Activated T-helper 1 cell treated with anti-CD3 and anti-CD28 coated beads, Interleukin-12 subunit alpha, Interleukin-12 subunit beta, Interleukin-2, Interleukin-4 antibody, amounts not matched to agents 30 ng/mL and 10 ng/mL and 1 ng/mL, durations not matched to agents 14 hours and 24 hours and 36 hours (primary cell): ENCODE data around the gene ELL2. TPM values are rescaled to one million over a fixed set of nuclear protein-coding genes. Genes with fewer than 3 reads are reported as not detected.

Experiments
- DNase-seq: peaks from one replicate; pipeline ENCODE4 v3.0.0; 2021; ENCODE audit warnings: low spot score
- H3K27ac Mint-ChIP-seq: one replicate; pipeline ENCODE4 v1.8.0; 2021; ENCODE audit warnings: mild to moderate bottlenecking, mixed read lengths
- H3K27me3 Mint-ChIP-seq: one replicate; pipeline ENCODE4 v1.8.0; 2022; ENCODE audit warnings: mild to moderate bottlenecking, moderate library complexity, mixed read lengths; ENCODE audit not compliant: insufficient read depth
- H3K36me3 Mint-ChIP-seq: one replicate; pipeline ENCODE4 v1.8.0; 2021; ENCODE audit warnings: low read depth, mixed read lengths
- H3K4me1 Mint-ChIP-seq: one replicate; pipeline ENCODE4 v1.8.0; 2021; ENCODE audit warnings: low read depth, mixed read lengths
- H3K4me3 Mint-ChIP-seq: one replicate; pipeline ENCODE4 v1.8.0; 2021; ENCODE audit warnings: mild to moderate bottlenecking, moderate library complexity, mixed read lengths
- H3K9me3 Mint-ChIP-seq: one replicate; pipeline ENCODE4 v1.8.0; 2021; ENCODE audit warnings: mixed read lengths
- intact Hi-C: fragments of 100-400 bp; cut with micrococcal nuclease; formaldehyde crosslinking; loops from one replicate; pipeline ENCODE4 v1.15.1; 2024
- total RNA-seq: library from RNA; stranded (reverse); gene quantifications from 2 replicates; pipeline ENCODE4 v1.2.3, GENCODE V29; 2022

The ELL2 gene
- total RNA-seq, 1 donor from 2014 or later = 93.9 TPM

DNA sequence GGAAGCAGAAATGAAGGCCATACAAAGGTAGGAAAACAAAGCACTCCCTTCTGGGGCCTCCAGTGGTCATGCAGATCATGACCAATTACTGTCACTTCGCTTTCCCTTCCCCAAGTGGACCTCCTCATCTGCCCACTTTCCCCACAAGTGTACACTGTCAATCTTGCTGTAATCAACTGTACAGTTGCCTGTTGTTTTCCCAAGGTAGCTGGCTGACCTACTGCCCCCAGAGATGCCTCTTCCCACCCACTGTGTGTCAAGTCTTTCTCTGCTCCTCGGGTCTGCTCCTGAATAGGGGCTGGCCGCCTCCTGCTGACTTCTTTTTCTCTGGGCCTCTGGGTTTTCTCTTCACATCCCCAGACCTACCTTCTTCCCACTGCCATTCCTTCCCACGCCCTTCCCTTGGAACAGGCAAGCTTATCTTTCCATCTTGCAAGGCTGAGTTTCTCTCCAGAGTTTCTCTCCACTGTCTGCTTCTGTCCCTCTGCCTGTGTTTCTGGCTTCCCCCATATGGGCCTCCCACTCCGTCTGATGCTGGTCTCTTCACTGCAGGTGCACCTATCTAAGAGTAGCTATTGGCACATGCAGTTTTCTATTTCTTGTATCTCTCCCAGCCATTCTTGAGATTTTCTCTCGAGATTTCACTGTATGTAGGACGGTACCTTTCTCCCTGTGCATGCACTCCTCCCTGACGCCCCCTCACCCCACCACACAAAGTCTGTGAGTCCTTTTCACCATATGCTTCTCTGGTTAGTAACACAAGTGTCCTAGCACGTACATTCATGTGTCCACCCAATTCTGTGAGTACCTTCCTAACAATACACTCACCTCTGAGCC, 2.4 kb downstream of the ELL2 start:
- Mint-ChIP-seq H3K4me3 (peak overlapping the region; percentile 100), H3K9me3 (no peaks in the 10 kb centered on the region), H3K27me3 (no peaks in the 10 kb centered on the region), H3K36me3 (peaks cover 34% of the 10 kb centered on the region), H3K27ac (peak overlapping the region; percentile 18), H3K4me1 (peaks cover 76% of the 10 kb centered on the region)
- intact Hi-C loops = no loop called here
- no peak for DNase-seq

DNA sequence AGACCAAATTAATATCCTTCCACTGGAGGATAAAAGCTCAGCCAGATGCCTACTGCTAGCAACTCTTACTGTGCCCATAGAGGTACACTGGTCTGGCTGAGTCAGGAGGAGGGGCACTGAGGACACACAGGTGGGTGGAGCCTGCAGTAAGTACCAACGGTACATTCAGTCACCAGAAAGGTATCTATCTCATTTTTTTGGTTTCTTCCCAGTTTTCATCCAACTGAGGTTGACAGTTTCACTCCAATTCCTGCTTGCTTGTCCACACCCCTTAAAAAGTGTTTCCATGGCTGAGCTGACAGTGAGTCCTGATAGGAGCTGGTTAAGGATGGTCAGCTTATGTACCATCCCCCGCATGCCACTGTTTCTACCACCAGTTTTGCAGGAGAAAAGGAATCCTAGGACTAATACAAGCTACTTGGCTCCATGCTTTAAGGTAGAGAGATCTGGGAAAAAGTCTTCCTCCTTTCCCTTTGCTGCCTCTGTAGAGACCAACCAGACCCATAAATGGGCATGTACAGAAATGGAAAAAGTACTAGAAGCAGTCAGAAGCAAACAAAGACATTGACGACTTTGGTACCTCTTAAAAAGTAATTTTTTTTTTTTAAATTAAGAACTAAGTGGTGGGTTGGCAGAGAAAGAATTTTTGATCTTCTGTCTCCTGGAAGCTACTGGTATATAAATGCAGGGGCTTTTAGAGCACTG, 3.2 kb downstream of the ELL2 start:
- H3K36me3 Mint-ChIP-seq = peaks cover 35% of the 10 kb centered on the region
- DNase-seq = no peak
- no peak overlapping the region for H3K27ac Mint-ChIP-seq
- H3K4me3 Mint-ChIP-seq = peak overlapping the region; percentile 100
- no peaks in the 10 kb centered on the region for H3K9me3 Mint-ChIP-seq
- no peaks in the 10 kb centered on the region for H3K27me3 Mint-ChIP-seq
- H3K4me1 Mint-ChIP-seq = peaks cover 75% of the 10 kb centered on the region
- intact Hi-C loops = no loop called here

DNA sequence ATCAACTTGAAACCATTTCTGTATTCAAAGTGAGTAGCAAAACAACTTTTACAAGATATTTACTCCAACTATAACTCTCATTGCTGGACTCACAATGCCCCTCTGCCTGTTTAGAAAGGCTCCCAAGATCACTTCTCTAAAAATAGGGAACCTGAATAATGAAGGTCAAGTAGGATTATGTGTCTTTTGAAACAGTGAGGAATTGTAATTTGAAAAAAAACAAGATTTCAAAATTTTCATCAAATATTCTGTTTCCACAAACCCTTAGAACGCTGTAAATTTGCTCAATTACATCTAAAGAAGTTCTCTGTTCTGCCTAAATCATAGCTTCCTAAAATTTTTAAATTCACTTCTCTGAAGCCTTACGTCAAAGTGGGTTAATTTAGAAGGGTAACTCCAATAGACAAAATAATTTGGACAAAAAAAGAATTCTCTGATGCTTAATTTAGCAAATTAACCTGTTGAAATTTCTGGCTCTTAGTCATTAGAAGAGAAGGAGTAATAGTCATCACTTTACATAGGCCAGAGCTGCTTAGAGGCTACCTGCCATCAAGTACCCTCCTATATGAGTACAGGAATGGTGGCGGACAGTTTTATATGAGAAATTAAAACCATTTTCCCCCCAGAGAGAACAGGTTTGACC, 4.0 kb downstream of the ELL2 start:
- no peak for DNase-seq
- H3K4me3 Mint-ChIP-seq = peak overlapping the region; percentile 100
- peaks cover 39% of the 10 kb centered on the region for H3K36me3 Mint-ChIP-seq
- H3K27me3 Mint-ChIP-seq = no peaks in the 10 kb centered on the region
- peaks cover 78% of the 10 kb centered on the region for H3K4me1 Mint-ChIP-seq
- intact Hi-C loops = no loop called here
- H3K27ac Mint-ChIP-seq = no peak overlapping the region
- H3K9me3 Mint-ChIP-seq = no peaks in the 10 kb centered on the region

DNA sequence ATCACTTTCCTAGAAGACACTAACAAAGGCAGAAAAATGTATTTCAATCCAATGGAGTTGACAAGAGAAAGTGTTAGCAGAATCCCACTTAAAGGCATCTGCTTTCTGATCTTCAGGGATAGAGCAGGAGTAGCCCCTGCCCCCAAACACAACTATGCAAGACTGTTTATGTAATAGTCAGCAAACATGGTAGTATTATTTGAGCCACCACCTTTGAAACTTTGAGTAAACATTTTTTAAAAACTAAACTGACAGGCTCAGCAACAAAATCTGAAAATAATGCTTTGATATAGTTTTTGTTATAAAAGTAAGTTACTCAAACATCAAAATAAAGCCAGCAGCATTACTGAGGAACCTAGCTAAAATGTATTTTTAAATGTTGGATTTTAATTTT, 4.8 kb downstream of the ELL2 start:
- no peak for DNase-seq
- intact Hi-C loops = no loop called here
- Mint-ChIP-seq H3K9me3 (peaks cover 1% of the 10 kb centered on the region), H3K4me1 (peaks cover 75% of the 10 kb centered on the region), H3K27me3 (no peaks in the 10 kb centered on the region), H3K4me3 (no peak overlapping the region), H3K36me3 (peaks cover 45% of the 10 kb centered on the region), H3K27ac (no peak overlapping the region)

DNA sequence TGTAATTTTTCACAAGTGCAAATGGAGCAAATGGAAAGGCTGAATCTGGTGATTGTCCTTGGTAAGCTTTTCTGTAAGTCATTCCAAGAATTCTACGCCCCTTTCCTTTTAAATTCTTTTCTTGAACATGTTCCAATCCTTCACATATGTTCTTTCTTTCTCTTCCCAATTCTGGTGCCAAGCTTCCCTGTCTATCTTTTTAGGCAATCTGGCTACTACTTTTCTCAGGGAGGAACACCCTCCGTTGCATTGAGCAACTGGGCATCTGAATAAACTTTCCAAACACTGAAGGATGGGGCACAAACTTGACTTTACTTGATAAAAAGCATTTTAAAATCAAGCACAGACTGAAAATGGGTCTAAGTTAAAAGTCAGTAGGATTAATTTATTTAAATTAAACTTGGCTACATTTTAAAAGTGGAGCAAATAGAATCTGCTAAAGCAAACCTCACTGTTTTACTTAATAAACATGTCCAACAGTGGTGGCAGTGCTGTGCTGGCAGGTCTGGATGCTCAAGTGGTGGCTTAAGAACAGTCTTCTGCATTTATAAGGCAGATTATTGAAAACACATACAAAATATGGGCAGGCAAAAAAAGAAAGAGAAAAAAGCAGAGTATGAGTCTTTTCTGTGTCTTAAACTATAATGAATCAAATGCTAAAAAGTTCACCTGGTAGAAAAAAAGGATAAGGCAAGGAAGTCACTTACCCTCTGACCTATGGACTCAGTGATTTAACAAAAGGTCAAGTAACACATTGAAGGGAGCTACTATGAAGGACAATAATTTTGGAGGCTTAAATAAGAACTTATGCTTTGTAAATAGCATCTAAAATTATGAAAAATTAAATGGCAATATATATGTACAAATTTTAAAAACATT, 5.4 kb downstream of the ELL2 start:
- Mint-ChIP-seq H3K9me3 (peaks cover 5% of the 10 kb centered on the region), H3K4me1 (peaks cover 78% of the 10 kb centered on the region), H3K27ac (no peak overlapping the region), H3K27me3 (no peaks in the 10 kb centered on the region), H3K36me3 (peaks cover 52% of the 10 kb centered on the region), H3K4me3 (peak overlapping the region; percentile 46)
- DNase-seq = no peak
- intact Hi-C loops = no loop called here

DNA sequence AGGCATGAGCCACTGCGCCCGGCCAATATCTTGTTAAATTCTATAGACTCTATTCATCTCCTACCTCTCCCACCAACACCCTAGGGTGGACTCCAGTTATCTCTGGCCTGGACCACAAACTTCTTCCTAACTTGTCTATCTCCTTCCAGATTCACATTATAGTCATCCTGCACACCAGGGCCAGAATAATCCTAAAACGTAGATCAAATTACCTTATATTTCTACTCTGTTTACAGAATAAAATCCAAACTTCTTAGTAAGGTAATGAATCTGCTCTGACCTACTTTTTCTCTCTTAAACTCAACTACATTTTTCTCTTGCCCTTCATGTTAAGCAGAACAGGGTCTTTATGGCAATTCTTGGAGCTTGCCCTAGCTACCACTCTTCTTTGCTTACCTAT, 6.9 kb downstream of the ELL2 start:
- peak overlapping the region; percentile 10 for H3K27ac Mint-ChIP-seq

DNA sequence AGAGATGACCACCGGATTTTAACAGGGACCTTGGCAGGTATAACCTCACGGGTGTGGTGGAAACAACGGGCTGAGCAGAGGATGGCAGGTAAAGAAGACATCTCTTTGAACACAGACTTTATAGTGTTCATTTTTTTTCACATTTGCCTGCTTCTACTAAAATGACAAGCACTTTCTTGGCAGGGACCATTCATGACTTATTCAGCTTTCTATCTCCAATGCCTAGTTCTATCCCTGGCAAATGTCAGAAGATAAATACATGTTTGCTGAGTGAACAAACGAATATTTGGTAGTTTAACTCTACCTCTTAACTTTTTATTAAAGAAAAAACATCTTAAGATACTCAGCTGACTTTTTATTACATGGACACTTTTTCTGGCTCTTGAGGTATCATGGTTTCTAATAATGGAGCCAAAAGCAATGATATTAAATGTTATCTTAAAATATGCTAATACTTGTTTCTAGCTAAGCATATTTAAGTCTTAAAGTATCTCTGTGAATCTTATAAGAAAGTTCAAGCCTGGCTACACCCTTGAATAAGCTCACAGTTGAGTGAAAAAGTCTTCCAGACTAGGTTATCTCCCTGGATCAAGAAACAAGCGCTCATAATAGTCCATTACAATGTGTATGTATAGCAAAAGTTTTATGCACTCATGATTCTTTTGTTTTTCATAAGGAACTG, 8.5 kb downstream of the ELL2 start:
- Mint-ChIP-seq H3K36me3 (peaks cover 34% of the 10 kb centered on the region), H3K4me3 (no peak overlapping the region), H3K4me1 (peaks cover 79% of the 10 kb centered on the region), H3K27me3 (no peaks in the 10 kb centered on the region), H3K9me3 (peaks cover 5% of the 10 kb centered on the region), H3K27ac (peak overlapping the region; percentile 32)
- DNase-seq = no peak
- intact Hi-C loops = no loop called here

More for the DNA sequence above, 6.9 kb downstream of the ELL2 start:
- Mint-ChIP-seq H3K36me3 (peaks cover 43% of the 10 kb centered on the region), H3K27me3 (no peaks in the 10 kb centered on the region), H3K4me3 (no peak overlapping the region), H3K9me3 (peaks cover 5% of the 10 kb centered on the region), H3K4me1 (peaks cover 79% of the 10 kb centered on the region)
- intact Hi-C loops = no loop called here
- no peak for DNase-seq

DNA sequence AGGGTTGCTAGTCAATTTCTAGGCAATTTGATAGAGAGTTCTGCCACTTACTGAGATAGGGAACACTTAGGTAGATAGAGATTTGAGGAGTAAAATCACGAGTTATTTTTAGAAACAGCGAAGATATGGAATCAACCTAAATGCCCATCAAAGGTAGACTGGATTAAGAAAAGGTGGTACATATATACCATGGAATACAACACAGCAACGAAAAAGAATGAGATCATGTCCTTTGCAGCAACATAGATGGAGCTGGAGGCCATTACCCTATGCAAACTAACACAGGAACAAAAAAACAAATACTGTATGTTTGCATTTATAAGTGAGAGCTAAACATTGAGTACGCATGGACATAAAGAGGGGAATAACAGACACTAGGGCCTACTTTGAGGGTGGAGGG, 9.7 kb downstream of the ELL2 start:
- Mint-ChIP-seq H3K36me3 (peaks cover 34% of the 10 kb centered on the region), H3K9me3 (peaks cover 5% of the 10 kb centered on the region), H3K27me3 (no peaks in the 10 kb centered on the region), H3K4me1 (peaks cover 72% of the 10 kb centered on the region), H3K27ac (no peak overlapping the region), H3K4me3 (no peak overlapping the region)
- intact Hi-C loops = no loop called here
- no peak for DNase-seq

DNA sequence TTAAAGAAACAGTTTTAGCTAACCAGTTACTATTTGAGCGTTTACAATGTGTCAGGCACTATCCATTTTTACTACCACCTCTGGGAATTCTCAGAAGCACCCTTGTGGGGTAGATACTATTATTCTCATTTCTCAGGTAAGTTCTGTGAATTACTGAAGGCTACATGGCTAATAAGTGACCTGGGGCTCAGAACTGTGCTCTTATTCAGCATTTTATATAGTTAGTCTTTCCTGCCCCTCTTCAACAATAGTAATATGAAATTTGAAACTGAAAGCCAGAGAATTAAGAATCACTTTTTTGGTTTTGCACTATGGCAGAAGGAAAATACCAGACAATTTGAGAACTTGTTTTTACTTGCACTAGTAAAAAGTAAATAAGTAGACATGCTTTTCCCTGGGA, 11.8 kb downstream of the ELL2 start:
- no peaks in the 10 kb centered on the region for H3K27me3 Mint-ChIP-seq
- peaks cover 41% of the 10 kb centered on the region for H3K36me3 Mint-ChIP-seq
- H3K4me3 Mint-ChIP-seq = peak overlapping the region; percentile 24
- peaks cover 10% of the 10 kb centered on the region for H3K9me3 Mint-ChIP-seq
- intact Hi-C loops = loop anchor here (1.0 kb wide), 1 partner anchor 11 kb away; the partner anchor contains the start of gene ELL2
- no peak for DNase-seq
- H3K27ac Mint-ChIP-seq = no peak overlapping the region
- peaks cover 73% of the 10 kb centered on the region for H3K4me1 Mint-ChIP-seq

DNA sequence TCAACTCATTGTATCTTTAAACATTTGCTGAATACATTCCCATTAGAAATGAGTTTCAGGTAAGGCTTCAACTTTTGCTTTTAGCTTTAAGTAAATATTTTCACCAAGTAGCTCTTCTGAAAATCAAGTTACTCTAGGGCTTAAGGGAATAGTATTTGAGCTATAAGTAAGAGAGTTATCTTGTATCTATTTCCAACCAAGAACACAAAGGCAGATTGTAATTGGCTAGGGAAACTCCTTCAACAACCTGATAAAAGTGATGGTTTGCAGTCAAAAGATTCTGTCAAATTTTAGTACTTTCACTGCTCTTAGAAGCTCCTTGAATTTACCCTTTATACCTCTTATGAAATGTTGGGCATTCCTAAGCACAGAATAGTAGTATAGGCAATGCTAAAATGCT, 13.0 kb downstream of the ELL2 start:
- Mint-ChIP-seq H3K4me3 (no peak overlapping the region), H3K27ac (no peak overlapping the region), H3K9me3 (peaks cover 10% of the 10 kb centered on the region), H3K36me3 (peaks cover 41% of the 10 kb centered on the region), H3K27me3 (no peaks in the 10 kb centered on the region), H3K4me1 (peaks cover 75% of the 10 kb centered on the region)
- intact Hi-C loops = no loop called here
- no peak for DNase-seq

DNA sequence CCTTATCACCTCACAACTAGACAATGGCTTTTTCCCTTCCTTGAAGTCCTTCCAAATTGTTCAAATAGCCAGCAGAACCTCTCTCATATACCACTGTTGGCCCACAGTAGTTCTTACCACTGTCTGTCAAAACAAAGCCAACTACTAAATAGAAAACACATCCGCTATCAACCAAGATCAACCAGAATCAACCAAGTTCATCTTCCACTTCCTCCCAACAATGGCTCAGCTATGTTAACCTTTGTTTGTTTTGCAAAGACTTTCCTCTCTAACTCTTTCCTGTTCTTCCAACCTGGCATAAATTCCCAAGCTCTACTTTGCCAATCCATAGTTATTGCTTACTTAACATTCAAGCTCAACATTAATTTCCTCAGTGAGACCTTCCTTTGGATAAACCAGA, 15.2 kb downstream of the ELL2 start:
- peak overlapping the region; percentile 8 for H3K27ac Mint-ChIP-seq
- peaks cover 25% of the 10 kb centered on the region for H3K36me3 Mint-ChIP-seq
- H3K4me3 Mint-ChIP-seq = no peak overlapping the region
- peaks cover 61% of the 10 kb centered on the region for H3K4me1 Mint-ChIP-seq
- intact Hi-C loops = no loop called here
- H3K27me3 Mint-ChIP-seq = no peaks in the 10 kb centered on the region
- peaks cover 5% of the 10 kb centered on the region for H3K9me3 Mint-ChIP-seq
- no peak for DNase-seq

DNA sequence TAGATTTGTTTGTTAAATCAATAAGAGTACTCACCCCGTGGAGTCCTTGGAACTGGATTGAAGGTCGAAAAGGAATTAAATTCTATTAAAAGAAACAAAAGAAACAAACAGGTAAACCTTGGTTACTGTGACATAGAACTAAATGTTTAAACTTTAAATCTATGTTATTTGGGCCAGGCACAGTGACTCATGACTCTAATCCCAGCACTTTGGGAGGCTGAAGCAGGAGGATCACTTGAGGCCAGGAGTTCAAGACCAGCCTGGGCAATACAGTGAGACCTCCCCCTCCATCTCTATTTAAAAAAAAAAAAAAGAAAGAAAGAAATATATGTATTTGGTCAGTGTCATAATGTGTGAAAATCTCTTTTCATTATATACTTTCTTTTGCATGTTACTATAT, 18.7 kb downstream of the ELL2 start:
- Mint-ChIP-seq H3K4me1 (peaks cover 42% of the 10 kb centered on the region), H3K4me3 (no peak overlapping the region), H3K36me3 (peaks cover 26% of the 10 kb centered on the region), H3K9me3 (peaks cover 5% of the 10 kb centered on the region), H3K27ac (no peak overlapping the region), H3K27me3 (no peaks in the 10 kb centered on the region)
- DNase-seq = no peak
- intact Hi-C loops = no loop called here
